ENCODE data around the gene MTSS2.
A peak's percentile ranks its signal among the peaks of the same experiment; 100 is the strongest.
"Not testable (repeated sequence)": the region's sequence is repeated elsewhere in the genome, so short reads cannot be mapped to it uniquely, and the experiment has no call there.

Gene MTSS2

GRCh38 chr16:70644763-70645597, 40.9 kb downstream of the MTSS2 start (continued):
- TF ChIP-seq ZNF23 (tag by site-specific recombination; IDR thresholded peaks at IDR 0.05; ENCODE audit: borderline replicate concordance) (no peak), ZNF175 (tag by site-specific recombination; IDR thresholded peaks at IDR 0.05) (no peak), ZNF621 (tag by site-specific recombination; IDR thresholded peaks at IDR 0.05) (no peak), SP7 (tag by site-specific recombination; IDR thresholded peaks at IDR 0.05) (no peak), ZNF510 (tag by site-specific recombination; IDR thresholded peaks at IDR 0.05; ENCODE audit: insufficient replicate concordance) (no peak), ZNF555 (tag by site-specific recombination; conservative IDR thresholded peaks at IDR 0.05) (no peak), ZNF324 (tag by site-specific recombination; IDR thresholded peaks at IDR 0.05) (no peak), ZNF776 (tag by site-specific recombination; IDR thresholded peaks at IDR 0.05; ENCODE audit: borderline replicate concordance) (no peak), BCL11A (tag by site-specific recombination; IDR thresholded peaks at IDR 0.05; ENCODE audit: low read depth) (no peak), ELK4 (IDR thresholded peaks at IDR 0.05; ENCODE audit: borderline replicate concordance, low read depth, low read length) (no peak), SALL2 (tag by site-specific recombination; IDR thresholded peaks at IDR 0.05; ENCODE audit: borderline replicate concordance) (peak; percentile 69; the same call in 1 of the 2 replicates), ZNF280D (tag by site-specific recombination; IDR thresholded peaks at IDR 0.05) (no peak), WT1 (tag by site-specific recombination; IDR thresholded peaks at IDR 0.05) (no peak), ZNF362 (tag by site-specific recombination; IDR thresholded peaks at IDR 0.05) (no peak), REPIN1 (tag by site-specific recombination; IDR thresholded peaks at IDR 0.05; ENCODE audit: low read depth) (no peak), ZSCAN23 (tag by site-specific recombination; IDR thresholded peaks at IDR 0.05) (no peak), ZNF521 (tag by site-specific recombination; IDR thresholded peaks at IDR 0.05) (0 out of 2 replicates have a peak, but pooled peaks have one; percentile 45), ZIC2 (tag by site-specific recombination; IDR thresholded peaks at IDR 0.05) (no peak), MZF1 (tag by site-specific recombination; IDR thresholded peaks at IDR 0.05; ENCODE audit: borderline replicate concordance) (no peak), ZNF645 (tag by site-specific recombination; IDR thresholded peaks at IDR 0.05) (peak; percentile 24; the same call in 1 of the 2 replicates), ZNF311 (tag by site-specific recombination; IDR thresholded peaks at IDR 0.05; ENCODE audit: borderline replicate concordance) (peak; percentile 75; the same call in 1 of the 2 replicates), ZBTB6 (tag by site-specific recombination; IDR thresholded peaks at IDR 0.05) (no peak), ZNF639 (tag by site-specific recombination; IDR thresholded peaks at IDR 0.05) (no peak), ZNF76 (tag by site-specific recombination; IDR thresholded peaks at IDR 0.05; ENCODE audit: borderline replicate concordance, low read depth) (no peak), ZFHX2 (tag by site-specific recombination; conservative IDR thresholded peaks at IDR 0.05) (peak; percentile 53)

- H3K4me1 ChIP-seq (ENCODE audit: control insufficient read depth, insufficient read depth, low read length); H3K36me3 ChIP-seq (ENCODE audit: control insufficient read depth in 2 of 2, insufficient read depth in 1 of 2, low read length in 2 of 2); H3K4me3 ChIP-seq (ENCODE audit: low read depth, low read length); CTCF ChIA-PET; H3K9me3 ChIP-seq (ENCODE audit: control insufficient read depth, insufficient read depth, low read depth, low read length); H3K27ac ChIP-seq (ENCODE audit: extremely low read depth, low read depth, low read length); POLR2A ChIA-PET: not testable (repeated sequence)
Measured at GRCh38 chr16:70643264-70643663, 42.6 kb downstream of the MTSS2 start.
